HepG2 (cell line): ENCODE results near the gene TBC1D12. TPM values are rescaled to one million over a fixed set of nuclear protein-coding genes. Genes with fewer than 3 reads are reported as not detected.

Experiments
- ARHGAP35 ChIP-seq: sonication (generic); formaldehyde crosslinking; IDR thresholded peaks from 2 replicates; pipeline ENCODE4 v1.9.0; 2022; ENCODE audit warnings: mild to moderate bottlenecking, inconsistent platforms, moderate library complexity, missing genetic modification reagents, borderline replicate concordance
- ELK4 ChIP-seq: sonication (generic); formaldehyde crosslinking; IDR thresholded peaks from 2 replicates; pipeline ENCODE4 v1.9.0; 2021; ENCODE audit warnings: missing genetic modification reagents, borderline replicate concordance
- GABPA ChIP-seq, 2 experiments: IDR thresholded peaks; 2 replicates each; pipeline ENCODE4 v1.6.1; 2011 to 2016; ENCODE audit warnings: low read depth in 2 of 2, low read length in 1 of 2, missing biosample characterization in 1 of 2, missing genetic modification characterization in 1 of 2
- MAZ ChIP-seq, 2 experiments: sonication (generic) in 1 of 2; formaldehyde crosslinking in 1 of 2; IDR thresholded peaks; 2 replicates each; pipeline versions ENCODE4 v1.5.0 to v1.6.1; 2012 to 2020; ENCODE audit warnings: low read depth in 2 of 2, mild to moderate bottlenecking in 2 of 2, borderline replicate concordance in 1 of 2, improper control_type of control experiment in 1 of 2, low read length in 1 of 2, missing genetic modification reagents in 1 of 2, moderate library complexity in 1 of 2
- RBM22 ChIP-seq: fragments of 200-400 bp; formaldehyde crosslinking; optimal IDR thresholded peaks from 2 replicates; pipeline ENCODE3; 2017; ENCODE audit warnings: mild to moderate bottlenecking, low read length, moderate library complexity
- SNAPC2 ChIP-seq: sonication (generic); formaldehyde crosslinking; IDR thresholded peaks from 2 replicates; pipeline ENCODE4 v1.8.1; 2022; ENCODE audit warnings: mild to moderate bottlenecking, missing genetic modification reagents
- TEAD2 ChIP-seq: sonication (generic); formaldehyde crosslinking; IDR thresholded peaks from 2 replicates; pipeline ENCODE4 v1.9.0; 2021; ENCODE audit warnings: missing genetic modification reagents
- TSC22D2 ChIP-seq: sonication (generic); formaldehyde crosslinking; IDR thresholded peaks from 2 replicates; pipeline ENCODE4 v1.5.1; 2020; ENCODE audit warnings: missing genetic modification reagents, mild to moderate bottlenecking, borderline replicate concordance
- ZNF225 ChIP-seq: sonication (generic); formaldehyde crosslinking; IDR thresholded peaks from 2 replicates; pipeline ENCODE4 v1.4.0; 2020; ENCODE audit warnings: mild to moderate bottlenecking, missing genetic modification reagents
- ZNF567 ChIP-seq: sonication (generic); formaldehyde crosslinking; IDR thresholded peaks from 2 replicates; pipeline ENCODE4 v1.8.1; 2023; ENCODE audit warnings: mild to moderate bottlenecking, missing genetic modification reagents, borderline replicate concordance
- ZNF569 ChIP-seq: sonication (generic); formaldehyde crosslinking; IDR thresholded peaks from 2 replicates; pipeline ENCODE4 v1.5.0; 2020; ENCODE audit warnings: mild to moderate bottlenecking, missing genetic modification reagents, moderate library complexity, borderline replicate concordance
- ZNF615 ChIP-seq: sonication (generic); formaldehyde crosslinking; IDR thresholded peaks from 2 replicates; pipeline ENCODE4 v1.5.0; 2020; ENCODE audit warnings: mild to moderate bottlenecking, missing genetic modification reagents, borderline replicate concordance
- polyA plus RNA-seq, 8 experiments: library from polyadenylated mRNA; depleted of rRNA in 3 of 8; stranded (reverse) in 7 of 8; unstranded in 1 of 8; fragments of >200 nt; fragmentation: Illumina TruSeq in 4 of 8; extraction: Trizol in 4 of 8; gene quantifications; 2 replicates each; pipeline versions ENCODE4 v1.2.1 to v1.2.3, GENCODE V29; 2011 to 2016; ENCODE audit warnings: low read depth in 4 of 8, missing spikeins in 1 of 8, mixed read lengths in 1 of 8; ENCODE audit not compliant: insufficient read depth in 1 of 8
- total RNA-seq, 5 experiments: library from RNA; depleted of rRNA; stranded (reverse); fragments of >200 nt; fragmentation: Illumina TruSeq; extraction: Trizol; gene quantifications; 2 replicates each; pipeline ENCODE4 v1.2.3, GENCODE V29; 2016; ENCODE audit warnings: low read depth in 1 of 5
- TF ChIP-seq, protein P1 (sequence below): fragments of 450-650 bp; IDR thresholded peaks from 2 replicates; pipeline ENCODE4 v1.6.1; 2016
- TF ChIP-seq, protein P2 (sequence below): sonication (generic); formaldehyde crosslinking; IDR thresholded peaks from 2 replicates; pipeline ENCODE4 v1.4.0; 2020; ENCODE audit warnings: mild to moderate bottlenecking, missing genetic modification reagents

TBC1D12 gene
- total and polyA plus RNA-seq, 2 of the 13 experiments (the other 11 are each of a cell fraction or from before 2014, with no cell fraction given), result 5.7 to 6.2 TPM

DNA sequence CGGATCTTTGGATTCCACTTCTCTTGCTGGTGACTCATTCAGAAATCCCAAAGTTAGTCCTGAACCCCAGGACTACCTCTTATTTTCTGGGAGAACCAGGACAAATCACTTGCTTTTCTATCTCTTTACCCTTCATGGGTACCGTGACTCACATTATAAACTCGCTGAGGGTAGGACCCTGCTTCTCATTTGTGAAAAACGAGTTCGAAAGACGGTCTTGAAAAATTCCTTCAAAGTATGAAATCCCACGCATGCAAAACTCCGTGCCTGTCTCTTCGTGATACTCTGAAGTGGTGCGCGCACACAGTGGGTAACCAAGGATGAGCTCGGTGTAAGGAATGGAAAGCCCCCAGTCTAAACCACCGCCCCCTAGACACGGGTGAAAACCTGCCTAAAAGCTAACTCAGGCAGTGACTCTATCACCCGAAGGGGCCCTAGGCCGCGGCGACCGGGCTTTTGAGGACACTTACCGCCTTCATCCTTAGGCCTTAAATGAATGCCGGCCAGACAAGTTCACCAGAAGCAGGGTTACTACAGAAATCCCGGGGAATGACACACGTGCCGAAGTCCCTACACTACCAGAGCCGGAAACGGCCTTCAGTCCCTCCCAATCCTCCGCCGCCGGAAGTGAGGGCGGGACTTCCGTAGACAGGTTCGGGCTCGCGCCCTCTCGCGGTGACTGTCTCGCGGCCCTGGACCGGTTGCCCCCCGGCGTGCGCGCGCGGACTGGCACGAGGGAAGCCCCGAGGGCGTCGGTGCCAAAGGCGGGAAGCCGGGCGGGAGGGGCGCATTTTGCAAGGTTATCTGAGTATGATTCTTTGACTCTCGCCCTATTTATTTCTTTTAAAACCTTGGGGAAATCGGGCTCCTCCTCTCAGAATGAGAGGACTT, 39.7 kb upstream of the TBC1D12 start, which contains the start of gene NOC3L (continued):
- TF ChIP-seq ELK4 (peak; percentile 91; the same call in 1 of the 2 replicates), ZNF567 (peak; percentile 67; the same call in 1 of the 2 replicates), ZNF225 (CRISPR knock-in tag) (peak; percentile 90), TEAD2 (peak; percentile 99), GABPA (IDR thresholded peaks at IDR 0.05; ENCODE audit: low read depth, low read length) (peak; percentile 96), GABPA (CRISPR knock-in tag; IDR thresholded peaks at IDR 0.05; ENCODE audit: low read depth) (peak; percentile 96), ARHGAP35 (CRISPR knock-in tag) (peak; percentile 79; the same call in 1 of the 2 replicates), MAZ (IDR thresholded peaks at IDR 0.05; ENCODE audit: borderline replicate concordance, low read depth, low read length) (peak; percentile 52; the same call in 1 of the 2 replicates), MAZ (CRISPR knock-in tag; IDR thresholded peaks at IDR 0.05; ENCODE audit: low read depth) (peak; percentile 90), SNAPC2 (CRISPR knock-in tag) (peak; percentile 96), ZNF569 (CRISPR knock-in tag) (0 out of 2 replicates have a peak, but pooled peaks have one; percentile 85), TSC22D2 (CRISPR knock-in tag) (peak; percentile 83; the same call in 1 of the 2 replicates), RBM22 (no peak), ZNF615 (CRISPR knock-in tag) (peak; percentile 98)
- TF ChIP-seq, protein P1, sequence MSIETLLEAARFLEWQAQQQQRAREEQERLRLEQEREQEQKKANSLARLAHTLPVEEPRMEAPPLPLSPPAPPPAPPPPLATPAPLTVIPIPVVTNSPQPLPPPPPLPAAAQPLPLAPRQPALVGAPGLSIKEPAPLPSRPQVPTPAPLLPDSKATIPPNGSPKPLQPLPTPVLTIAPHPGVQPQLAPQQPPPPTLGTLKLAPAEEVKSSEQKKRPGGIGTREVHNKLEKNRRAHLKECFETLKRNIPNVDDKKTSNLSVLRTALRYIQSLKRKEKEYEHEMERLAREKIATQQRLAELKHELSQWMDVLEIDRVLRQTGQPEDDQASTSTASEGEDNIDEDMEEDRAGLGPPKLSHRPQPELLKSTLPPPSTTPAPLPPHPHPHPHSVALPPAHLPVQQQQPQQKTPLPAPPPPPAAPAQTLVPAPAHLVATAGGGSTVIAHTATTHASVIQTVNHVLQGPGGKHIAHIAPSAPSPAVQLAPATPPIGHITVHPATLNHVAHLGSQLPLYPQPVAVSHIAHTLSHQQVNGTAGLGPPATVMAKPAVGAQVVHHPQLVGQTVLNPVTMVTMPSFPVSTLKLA, result peak; percentile 63
- TF ChIP-seq, protein P2, sequence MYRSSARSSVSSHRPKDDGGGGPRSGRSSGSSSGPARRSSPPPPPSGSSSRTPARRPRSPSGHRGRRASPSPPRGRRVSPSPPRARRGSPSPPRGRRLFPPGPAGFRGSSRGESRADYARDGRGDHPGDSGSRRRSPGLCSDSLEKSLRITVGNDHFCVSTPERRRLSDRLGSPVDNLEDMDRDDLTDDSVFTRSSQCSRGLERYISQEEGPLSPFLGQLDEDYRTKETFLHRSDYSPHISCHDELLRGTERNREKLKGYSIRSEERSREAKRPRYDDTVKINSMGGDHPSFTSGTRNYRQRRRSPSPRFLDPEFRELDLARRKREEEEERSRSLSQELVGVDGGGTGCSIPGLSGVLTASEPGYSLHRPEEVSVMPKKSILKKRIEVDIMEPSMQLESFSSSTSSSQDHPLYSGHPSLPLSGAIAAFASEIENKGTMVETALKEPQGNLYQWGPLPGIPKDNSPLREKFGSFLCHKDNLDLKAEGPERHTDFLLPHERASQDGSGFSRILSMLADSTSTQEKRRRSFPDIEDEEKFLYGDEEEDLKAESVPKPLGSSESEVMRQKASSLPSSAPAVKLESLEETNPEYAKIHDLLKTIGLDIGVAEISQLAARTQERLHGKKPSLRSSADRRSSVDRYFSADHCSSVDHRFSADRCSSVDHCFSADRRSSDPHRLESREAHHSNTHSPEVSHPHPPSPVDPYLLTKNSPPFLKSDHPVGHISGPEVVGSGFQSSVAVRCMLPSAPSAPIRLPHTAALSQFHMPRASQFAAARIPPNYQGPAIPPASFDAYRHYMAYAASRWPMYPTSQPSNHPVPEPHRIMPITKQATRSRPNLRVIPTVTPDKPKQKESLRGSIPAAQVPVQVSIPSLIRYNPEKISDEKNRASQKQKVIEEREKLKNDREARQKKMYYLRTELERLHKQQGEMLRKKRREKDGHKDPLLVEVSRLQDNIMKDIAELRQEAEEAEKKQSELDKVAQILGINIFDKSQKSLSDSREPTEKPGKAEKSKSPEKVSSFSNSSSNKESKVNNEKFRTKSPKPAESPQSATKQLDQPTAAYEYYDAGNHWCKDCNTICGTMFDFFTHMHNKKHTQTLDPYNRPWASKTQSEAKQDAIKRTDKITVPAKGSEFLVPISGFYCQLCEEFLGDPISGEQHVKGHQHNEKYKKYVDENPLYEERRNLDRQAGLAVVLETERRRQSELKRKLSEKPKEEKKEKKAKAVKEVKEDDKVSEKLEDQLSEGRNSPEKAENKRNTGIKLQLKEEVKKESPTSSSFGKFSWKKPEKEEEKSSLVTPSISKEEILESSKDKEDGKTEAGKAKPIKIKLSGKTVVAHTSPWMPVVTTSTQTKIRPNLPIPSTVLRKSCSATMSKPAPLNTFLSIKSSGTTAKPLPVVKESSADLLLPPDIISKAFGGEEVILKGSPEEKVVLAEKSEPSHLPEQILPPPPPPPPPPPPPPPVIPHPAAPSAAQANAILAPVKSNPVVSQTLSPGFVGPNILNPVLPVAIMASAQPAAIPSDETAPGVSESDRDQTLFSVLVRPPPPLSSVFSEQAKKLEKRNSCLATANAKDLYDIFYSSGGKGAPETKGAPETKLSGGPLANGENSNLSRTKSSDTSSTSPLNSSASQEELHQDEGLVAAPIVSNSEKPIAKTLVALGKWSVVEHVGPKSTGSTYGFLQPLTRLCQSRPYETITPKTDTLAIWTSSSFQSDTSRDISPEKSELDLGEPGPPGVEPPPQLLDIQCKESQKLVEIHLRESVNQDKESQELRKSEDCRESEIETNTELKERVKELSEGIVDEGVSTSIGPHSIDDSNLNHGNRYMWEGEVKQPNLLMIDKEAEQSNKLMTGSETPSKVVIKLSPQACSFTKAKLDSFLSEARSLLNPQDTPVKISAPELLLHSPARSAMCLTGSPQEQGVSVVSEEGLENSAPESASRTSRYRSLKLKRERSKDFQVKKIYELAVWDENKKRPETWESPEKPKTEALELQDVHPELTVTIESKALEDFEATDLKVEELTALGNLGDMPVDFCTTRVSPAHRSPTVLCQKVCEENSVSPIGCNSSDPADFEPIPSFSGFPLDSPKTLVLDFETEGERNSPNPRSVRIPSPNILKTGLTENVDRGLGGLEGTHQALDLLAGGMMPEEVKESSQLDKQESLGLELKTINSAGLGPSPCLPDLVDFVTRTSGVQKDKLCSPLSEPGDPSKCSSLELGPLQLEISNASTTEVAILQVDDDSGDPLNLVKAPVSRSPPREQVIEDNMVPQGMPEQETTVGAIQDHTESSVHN (CRISPR knock-in tag), result 0 out of 2 replicates have a peak, but pooled peaks have one; percentile 58
